ENCODE data around the gene CARD10. TPM values are rescaled to one million over a fixed set of nuclear protein-coding genes. Genes with fewer than 3 reads are reported as not detected.
A peak's percentile ranks its signal among the peaks of the same experiment; 100 is the strongest.

Gene CARD10
- total and polyA plus RNA-seq, 2 of the 8 experiments (the other 6 are each of a cell fraction or from before 2014, with no cell fraction given) = 13.5 to 14.4 TPM

GRCh38 chr22:37510091-37510490, 9.1 kb downstream of the CARD10 start:
- POLR2A ChIA-PET (ENCODE audit: partially characterized antibody) = no interaction called here
- Histone ChIP-seq H2BK120ac (replicated peaks; ENCODE audit: low read depth, low read length) (no peak overlapping the region), H3K23ac (ENCODE audit: insufficient read length) (no peak overlapping the region), H3K27ac (ENCODE audit: low read depth, low read length) (no peak overlapping the region), H3K18ac (ENCODE audit: extremely low read depth, low read length) (no peak overlapping the region), H4K8ac (ENCODE audit: extremely low read depth, insufficient read depth, low read length) (peak overlapping the region; percentile 42; the same call in 1 of the 2 replicates), H3K4ac (replicated peaks; ENCODE audit: insufficient read length, low read depth, low read length) (no peak overlapping the region), H2AFZ (ENCODE audit: low read length) (no peak overlapping the region), H2BK20ac (ENCODE audit: low read length) (no peak overlapping the region), H3K79me1 (ENCODE audit: low read depth, low read length) (no peaks in the 10 kb centered on the region), H3K4me3 (ENCODE audit: extremely low read depth in 1 of 4, insufficient read depth in 2 of 4, low read depth in 3 of 4, low read length in 4 of 4) (no peak overlapping the region), H2BK15ac (ENCODE audit: low read length) (no peak overlapping the region), H3K9ac (replicated peaks in 1 of 4; ENCODE audit: extremely low read depth in 1 of 4, low read depth in 3 of 4, low read length in 3 of 4) (no peak overlapping the region), H2AK5ac (ENCODE audit: low read depth, low read length) (no peak overlapping the region), H3K27me3 (replicated peaks in 1 of 4; ENCODE audit: control insufficient read depth in 3 of 4, extremely low read depth in 1 of 4, insufficient read depth in 3 of 4, low read length in 3 of 4) (no peaks in the 10 kb centered on the region; a peak in 1 of 7 replicates), H3K56ac (replicated peaks; ENCODE audit: insufficient read length, low read depth, low read length) (no peak overlapping the region), H2BK5ac (ENCODE audit: low read depth, low read length) (no peak overlapping the region), H4K5ac (ENCODE audit: insufficient read length, low read depth, low read length) (no peak overlapping the region), H3K79me2 (ENCODE audit: control insufficient read depth in 1 of 2, insufficient read depth in 2 of 2, low read length in 2 of 2) (no peaks in the 10 kb centered on the region), H4K91ac (replicated peaks; ENCODE audit: insufficient read length, low read length) (no peak overlapping the region), H3K4me1 (replicated peaks in 1 of 4; ENCODE audit: control insufficient read depth in 3 of 4, insufficient read depth in 4 of 4, low read length in 3 of 4) (peaks cover 0 to 2% (median 1%) of the 10 kb centered on the region in 4 experiments; a peak in 3 of 7 replicates), H3K4me2 (ENCODE audit: insufficient read depth in 1 of 2, low read depth in 2 of 2, low read length in 2 of 2) (no peak overlapping the region), H3K14ac (ENCODE audit: insufficient read length) (no peak overlapping the region), H2BK12ac (ENCODE audit: low read depth, low read length) (no peak overlapping the region), H3K36me3 (ENCODE audit: control insufficient read depth in 2 of 4, insufficient read depth in 4 of 4, low read length in 3 of 4) (no peaks in the 10 kb centered on the region), H3K23me2 (ENCODE audit: low read depth, low read length) (no peaks in the 10 kb centered on the region; the same call in 1 of the 2 replicates), H4K20me1 (replicated peaks in 1 of 2; ENCODE audit: control insufficient read depth in 1 of 2, insufficient read depth in 2 of 2, low read length in 2 of 2) (no peaks in the 10 kb centered on the region), H3K9me3 (ENCODE audit: insufficient read depth in 2 of 2, low read depth in 1 of 2, low read length in 1 of 2) (no peaks in the 10 kb centered on the region)
- DNase-seq (ENCODE audit: low read depth in 1 of 2, low spot score in 2 of 2) (no peak), FAIRE-seq (no peak)
- CTCF ChIA-PET (ENCODE audit: partially characterized antibody) = interaction anchor here (2.7 to 7.3 kb wide), 3 partner anchors 13 to 83 kb away, joined by 11 to 45 read pairs (median 21); no protein-coding TSS in a partner anchor
- TF ChIP-seq CREB1 (IDR thresholded peaks at IDR 0.05) (no peak), JUND (IDR thresholded peaks at IDR 0.05; ENCODE audit: low read length) (no peak), MAFK (IDR thresholded peaks at IDR 0.05; ENCODE audit: low read depth, low read length) (no peak), KDM1A (IDR thresholded peaks at IDR 0.05; ENCODE audit: borderline replicate concordance, low read length) (no peak), TAF1 (IDR thresholded peaks at IDR 0.05; ENCODE audit: low read depth, low read length) (no peak), JUN (IDR thresholded peaks at IDR 0.05; ENCODE audit: low read depth, low read length) (no peak), CTBP2 (IDR thresholded peaks at IDR 0.05; ENCODE audit: borderline replicate concordance, insufficient read depth, insufficient read length, low read length) (no peak), SIX5 (IDR thresholded peaks at IDR 0.05; ENCODE audit: low read depth, low read length) (no peak), ZNF274 (IDR thresholded peaks at IDR 0.05; ENCODE audit: borderline replicate concordance, extremely low read depth, low read length) (no peak), SUZ12 (IDR thresholded peaks at IDR 0.05; ENCODE audit: low read length) (no peak), SP1 (IDR thresholded peaks at IDR 0.05; ENCODE audit: low read depth, low read length) (no peak), NRF1 (IDR thresholded peaks at IDR 0.05; ENCODE audit: low read depth, low read length) (no peak), SIN3A (conservative IDR thresholded peaks at IDR 0.05 in 1 of 2, IDR thresholded peaks at IDR 0.05 in 1 of 2; ENCODE audit: low read depth in 1 of 2, low read length in 2 of 2) (no peak), YY1 (IDR thresholded peaks at IDR 0.05; ENCODE audit: low read depth, low read length) (no peak)
- 88% methylated on average over 10 of the region's 10 CpGs; no CpG with 5 or more reads in 1 of the 2 experiments for WGBS, 2 experiments (ENCODE audit: extremely low coverage in 1 of 2, insufficient coverage in 1 of 2, insufficient read length in 1 of 2, insufficient replicate concordance in 2 of 2, low coverage in 1 of 2, low lambda C conversion rate in 2 of 2, missing lambda C conversion rate in 1 of 2)
